GM18499 (cell line): ENCODE results near the gene ALS2CL.

ENCODE experiments used
- ATAC-seq: cut with Tn5 transposase; IDR thresholded peaks from one replicate; pipeline ENCODE4 v1.9.1; 2021; ENCODE audit warnings: moderate number of reproducible peaks; ENCODE audit not compliant: insufficient read depth, unreplicated experiment

Gene ALS2CL

GRCh38 chr3:46668591-46668990 is 24.9 kb downstream of the ALS2CL start:
- no peak for ATAC-seq

GRCh38 chr3:46668116-46668515 is 25.4 kb downstream of the ALS2CL start:
- ATAC-seq: no peak

GRCh38 chr3:46667657-46668056 is 25.8 kb downstream of the ALS2CL start:
- ATAC-seq: no peak

DNA sequence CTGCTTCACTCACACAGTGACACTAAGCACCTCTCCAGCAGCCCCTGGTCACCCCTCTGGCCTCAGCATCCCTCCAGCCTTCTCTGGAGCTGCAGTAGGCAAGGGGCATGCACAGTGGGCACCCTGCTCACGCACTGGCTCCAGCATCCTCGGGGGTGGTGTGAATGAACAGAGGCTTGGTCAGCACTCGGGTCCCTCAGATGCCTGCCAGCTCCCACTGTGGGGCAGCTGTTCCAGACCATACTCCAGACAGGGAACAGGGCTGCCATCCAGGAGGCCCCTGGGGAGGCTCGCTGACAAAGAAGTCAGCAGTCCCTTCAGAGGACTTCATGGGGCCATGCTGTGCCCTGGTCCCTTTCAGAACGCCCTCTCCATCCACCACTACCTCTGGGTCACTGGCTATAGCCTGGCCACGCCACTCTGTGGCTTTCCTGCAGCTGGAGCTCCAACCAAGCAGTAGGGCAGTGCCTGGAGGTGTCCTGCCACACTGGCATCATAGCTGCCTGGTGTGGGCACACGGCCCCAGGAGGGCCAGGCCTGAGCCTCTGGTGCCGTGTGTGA is 26.3 kb downstream of the ALS2CL start:
- no peak for ATAC-seq

DNA sequence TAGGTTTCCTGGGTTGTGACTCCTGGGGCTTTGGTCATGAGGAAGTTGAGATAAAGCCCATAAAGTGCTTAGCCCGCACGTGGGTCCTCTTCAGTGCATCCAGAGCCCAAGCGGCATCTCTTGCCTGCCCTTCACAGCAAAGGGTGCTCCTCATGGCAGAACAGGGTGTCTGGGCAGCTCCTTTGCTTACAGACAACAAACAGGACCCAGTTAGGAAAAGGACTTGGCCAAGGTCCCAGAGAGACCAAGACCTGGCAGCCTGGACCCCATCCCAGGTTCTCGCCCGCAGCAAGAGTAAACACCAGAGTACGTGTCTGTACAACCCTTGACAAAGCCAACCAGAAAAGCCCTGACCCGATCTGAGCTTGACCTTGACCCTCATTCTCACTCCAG is 27.0 kb downstream of the ALS2CL start:
- ATAC-seq: no peak

DNA sequence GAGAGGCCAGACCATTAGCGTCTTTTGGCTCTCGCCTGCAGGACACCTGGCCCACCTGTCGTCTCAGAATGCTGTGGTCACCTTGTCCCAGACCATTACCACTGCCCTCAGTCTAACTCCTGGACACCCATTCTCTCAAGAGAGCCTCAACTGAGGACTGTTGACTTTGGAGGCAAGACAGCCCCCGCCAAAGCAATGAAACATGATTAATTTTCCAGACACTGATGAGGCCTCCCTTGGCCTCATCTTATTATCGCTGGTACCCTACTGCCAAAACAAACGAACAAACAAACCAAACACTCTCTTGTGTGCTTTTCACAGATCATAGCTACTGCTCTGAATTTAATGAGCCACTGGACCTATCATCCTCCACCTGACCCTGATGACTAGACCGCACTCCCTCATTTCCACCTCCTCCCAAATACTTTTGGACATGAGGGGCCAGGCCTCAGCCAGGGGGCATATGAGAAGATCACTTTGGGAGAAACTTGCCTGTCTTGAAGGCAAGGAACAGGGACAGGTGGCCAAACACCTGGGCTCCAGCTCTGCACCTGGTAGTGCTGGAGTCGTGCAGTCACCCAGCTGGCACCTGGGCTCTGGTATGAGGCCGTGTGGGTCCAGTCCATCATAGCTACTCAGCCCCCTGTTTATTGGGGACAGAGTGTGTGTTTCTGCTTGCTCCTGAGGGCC is 27.6 kb downstream of the ALS2CL start:
- no peak for ATAC-seq

DNA sequence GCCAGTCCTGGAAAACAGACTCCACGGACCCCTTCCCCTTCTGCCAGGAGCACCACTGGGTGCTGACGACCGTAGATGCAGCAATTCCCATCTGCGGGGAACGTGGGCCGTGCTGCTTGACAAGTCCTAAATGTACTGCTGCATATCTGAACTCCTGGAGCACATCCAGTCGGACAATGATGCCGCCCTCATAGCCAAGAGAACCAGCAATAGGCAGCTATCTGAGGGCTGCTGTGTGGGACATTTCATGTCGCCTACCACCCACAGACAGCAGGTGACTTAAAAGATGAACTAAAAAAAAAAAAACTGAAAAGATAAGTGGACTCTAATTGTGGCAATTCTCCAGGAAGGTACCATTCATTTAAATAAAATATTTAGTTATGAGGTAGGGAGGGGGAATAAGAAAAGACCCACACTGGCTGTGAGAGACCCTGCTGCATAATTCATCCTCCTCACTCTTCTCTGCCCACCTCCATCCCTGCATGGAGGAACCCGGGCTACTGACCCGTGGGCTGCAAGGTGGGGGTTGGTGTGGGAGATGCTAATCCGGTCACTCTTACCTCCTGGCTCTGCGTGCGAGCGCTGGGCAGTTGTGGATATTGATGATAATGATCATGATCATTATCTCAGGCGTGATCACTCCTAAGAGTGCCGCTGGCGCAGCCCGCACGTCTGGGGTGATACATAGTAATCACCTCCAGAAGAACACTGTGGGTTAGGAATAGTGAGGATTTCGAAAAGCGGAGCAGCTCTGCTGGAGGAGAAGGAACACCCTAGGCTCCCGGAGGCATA is 28.3 kb downstream of the ALS2CL start:
- ATAC-seq: no peak

DNA sequence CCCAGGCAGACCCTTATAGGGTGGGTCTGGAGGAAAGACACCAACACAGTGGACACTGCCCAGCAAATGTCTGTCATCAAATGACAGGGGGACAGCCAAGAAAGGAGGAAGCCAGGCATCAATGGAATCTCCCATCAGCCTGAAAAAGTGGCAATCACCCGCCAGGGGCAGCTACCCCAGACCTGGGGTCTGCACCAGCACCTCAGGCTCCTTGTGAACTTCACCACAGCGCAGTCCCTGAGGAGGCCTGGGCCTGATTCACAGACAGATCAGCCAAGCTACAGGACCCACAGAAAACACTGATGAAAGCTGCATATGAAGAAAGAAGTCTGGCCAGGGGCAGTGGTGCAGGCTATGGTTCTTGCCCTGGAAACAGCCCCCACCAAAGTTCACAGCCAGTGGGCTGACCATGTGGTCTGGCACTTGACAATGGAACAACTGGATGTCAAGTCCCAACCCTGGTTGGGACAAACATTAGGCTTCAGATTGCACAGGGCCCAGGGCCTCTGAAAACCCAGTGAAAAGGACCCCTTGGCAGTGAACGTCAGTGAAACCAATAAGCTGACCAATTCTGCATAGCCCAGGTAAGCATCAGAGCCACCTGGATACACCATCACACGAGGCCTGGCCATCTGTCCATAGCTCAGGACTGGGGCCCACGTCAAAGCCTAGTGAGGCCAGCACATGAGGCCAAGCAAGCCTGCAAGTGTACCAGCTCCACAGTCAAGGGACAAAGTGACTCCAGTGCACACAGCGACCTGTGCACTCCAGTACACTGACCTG is 29.1 kb downstream of the ALS2CL start:
- ATAC-seq: no peak

GRCh38 chr3:46663591-46664135 is 29.8 kb downstream of the ALS2CL start:
- ATAC-seq: no peak

GRCh38 chr3:46662771-46663551 is 30.5 kb downstream of the ALS2CL start:
- ATAC-seq: no peak

- ATAC-seq: no peak
Observed at GRCh38 chr3:46661776-46662766, 31.4 kb downstream of the ALS2CL start.

GRCh38 chr3:46660543-46661523 is 32.6 kb downstream of the ALS2CL start:
- no peak for ATAC-seq

GRCh38 chr3:46660003-46660402 is 33.5 kb downstream of the ALS2CL start:
- no peak for ATAC-seq

DNA sequence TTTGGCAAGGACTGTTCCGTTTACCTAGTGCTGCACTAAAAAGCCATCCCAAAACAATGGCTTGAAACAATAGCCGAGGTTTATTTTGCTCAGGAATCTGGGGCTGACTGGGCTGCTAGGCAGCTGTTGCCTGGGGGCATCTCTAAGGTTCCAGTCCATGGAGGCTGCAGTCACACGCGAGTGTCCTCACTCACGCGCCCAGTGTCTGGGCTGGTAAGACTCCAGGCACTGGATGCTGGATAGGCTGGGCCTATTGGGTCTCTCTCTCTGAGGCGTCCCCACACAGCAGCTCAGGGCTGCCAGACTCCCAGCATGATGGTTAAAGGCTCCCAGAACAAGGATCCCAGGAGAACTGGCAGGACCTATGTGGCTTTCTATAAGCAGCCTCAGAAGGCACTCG is 34.2 kb downstream of the ALS2CL start:
- ATAC-seq: no peak

GRCh38 chr3:46656778-46657556 is 36.5 kb downstream of the ALS2CL start:
- ATAC-seq: no peak

- ATAC-seq: no peak
Observed at GRCh38 chr3:46655271-46655670, 38.2 kb downstream of the ALS2CL start.

GRCh38 chr3:46651084-46651483 is 42.4 kb downstream of the ALS2CL start:
- no peak for ATAC-seq
